SIG-M5 treated with dmso at 0.1 percent for 504 hours (cell line): ENCODE measurements around the gene CUTA.
"Not testable (repeated sequence)": the region's sequence is repeated elsewhere in the genome, so short reads cannot be mapped to it uniquely, and the experiment has no call there.

ENCODE experiments used
- DNase-seq: peaks from one replicate; lab custom pipeline; 2025; ENCODE audit not compliant: unreplicated experiment; lab: John Stamatoyannopoulos, UW

The CUTA gene

DNA sequence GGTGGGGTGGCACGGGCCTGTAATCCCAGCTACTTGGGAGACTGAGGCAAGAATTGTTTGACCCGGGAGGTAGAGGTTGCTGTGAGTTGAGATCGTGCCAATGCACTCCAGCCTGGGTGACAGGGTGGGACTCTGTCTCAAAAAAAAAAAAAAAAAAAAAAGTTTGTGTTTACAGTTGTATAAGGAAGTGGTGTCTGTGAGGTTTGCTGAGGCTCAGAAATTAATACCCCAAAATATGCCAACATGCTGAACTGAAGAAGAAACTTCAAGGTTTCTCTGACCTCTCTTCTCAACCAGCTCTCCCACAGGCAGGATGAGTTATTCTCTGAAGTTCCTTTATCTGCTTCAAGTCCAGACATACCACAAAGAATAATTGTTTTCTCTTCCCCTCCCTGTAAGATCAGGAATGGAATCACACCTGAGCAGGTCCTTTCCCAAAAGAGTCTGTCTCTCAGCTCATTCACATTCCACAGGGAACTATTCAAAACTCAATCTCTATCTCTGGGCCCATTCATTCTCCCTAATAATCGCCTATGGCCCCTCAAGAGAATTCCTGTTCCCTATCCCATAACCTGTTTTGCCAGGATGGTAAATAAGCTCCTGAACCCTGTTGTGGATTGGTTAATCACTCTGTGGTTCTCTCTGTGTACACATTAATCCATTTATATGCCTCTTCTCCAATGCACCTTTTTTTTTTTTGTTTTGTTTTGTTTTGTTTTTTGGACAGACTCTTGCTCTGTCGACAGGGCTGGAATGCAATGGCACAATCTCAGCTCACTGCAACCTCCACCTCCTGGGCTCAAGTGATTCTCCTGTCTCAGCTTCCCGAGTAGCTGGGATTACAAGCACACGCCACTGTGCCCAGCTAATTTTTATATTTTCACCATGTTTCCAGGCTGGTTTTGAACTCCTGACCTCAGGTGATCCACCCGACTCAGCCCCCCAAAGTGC is 43.7 kb downstream of the CUTA start:
- DNase-seq, result no peak

DNA sequence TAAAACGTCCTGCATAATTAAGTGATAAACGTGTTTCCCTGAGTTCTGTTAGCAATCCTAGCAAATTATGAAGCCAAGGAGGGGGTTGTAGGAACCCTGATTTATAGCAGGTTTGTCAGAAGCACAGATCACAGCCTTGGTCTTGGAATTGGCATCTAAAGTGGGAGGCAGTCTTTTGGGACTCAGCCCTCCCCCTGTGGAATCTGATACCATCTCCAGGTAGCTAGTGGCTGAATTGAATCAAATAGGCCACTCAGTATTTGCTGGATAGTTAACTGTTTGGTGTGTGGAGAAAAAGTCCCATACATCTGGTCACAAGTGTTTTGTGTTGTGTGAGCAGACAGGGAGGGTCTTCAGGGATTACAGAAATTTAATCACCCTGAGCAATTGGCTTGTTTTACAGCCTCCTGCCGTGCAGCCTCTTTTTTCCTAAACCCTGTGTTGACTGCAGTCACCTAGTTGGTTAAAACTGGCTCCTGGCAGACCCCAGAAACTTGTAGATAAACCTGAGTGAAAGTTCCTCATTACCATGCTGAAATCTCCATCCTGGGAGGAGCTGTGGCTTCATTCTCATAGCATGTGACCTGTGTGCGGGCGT is 45.3 kb downstream of the CUTA start:
- DNase-seq, result no peak

DNA sequence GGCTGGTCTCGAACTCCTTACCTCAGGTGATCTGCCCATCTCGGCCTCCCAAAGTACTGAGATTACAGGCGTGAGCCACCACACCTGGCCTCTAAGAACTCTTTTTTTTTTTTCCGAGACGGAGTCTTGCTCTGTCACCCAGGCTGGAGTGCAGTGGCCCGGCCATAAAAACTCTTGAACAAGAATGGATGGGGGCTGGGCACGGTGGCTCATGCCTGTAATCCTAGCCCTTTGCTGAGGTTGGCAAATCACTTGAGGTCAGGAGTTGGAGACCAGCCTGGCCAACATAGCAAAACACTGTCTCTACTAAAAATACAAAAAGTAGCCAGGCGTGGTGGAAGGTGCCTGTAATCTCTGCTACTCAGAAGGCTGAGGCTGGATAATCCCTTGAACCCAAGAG is 46.0 kb downstream of the CUTA start:
- not testable (repeated sequence) for DNase-seq

DNA sequence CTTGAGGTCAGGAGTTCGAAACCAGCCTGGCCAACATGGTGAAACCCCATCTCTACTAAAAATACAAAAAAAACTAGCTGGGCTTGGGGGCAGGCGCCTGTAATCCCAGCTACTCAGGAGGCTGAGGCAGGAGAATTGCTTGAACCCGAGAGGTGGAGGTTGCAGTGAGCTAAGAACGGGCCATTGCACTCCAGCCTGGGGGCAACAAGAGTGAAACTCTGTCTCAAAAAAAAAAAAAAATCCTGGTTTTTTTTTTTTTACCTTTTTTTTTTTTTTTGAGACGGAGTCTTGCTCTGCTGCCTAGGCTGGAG is 50.2 kb downstream of the CUTA start:
- DNase-seq, result not testable (repeated sequence)

- no peak for DNase-seq
Measured at GRCh38 chr6:33367009-33367714, 50.7 kb downstream of the CUTA start.
